Nephron progenitor cell (in vitro differentiated cells): Measurements from ENCODE around the gene MARK1.

Experiments used
- DNase-seq: peaks from one replicate; pipeline ENCODE4 v3.0.0; 2021
- H3K27ac Mint-ChIP-seq: 2 replicates; pipeline ENCODE4 v1.8.0; 2021; ENCODE audit warnings: mild to moderate bottlenecking, moderate library complexity, mixed read lengths
- H3K27me3 Mint-ChIP-seq: 2 replicates; pipeline ENCODE4 v1.8.0; 2021; ENCODE audit warnings: mild to moderate bottlenecking, low read depth, mixed read lengths; ENCODE audit not compliant: poor library complexity
- H3K36me3 Mint-ChIP-seq: 2 replicates; pipeline ENCODE4 v1.8.0; 2021; ENCODE audit warnings: low read depth, mixed read lengths
- H3K4me1 Mint-ChIP-seq: 2 replicates; pipeline ENCODE4 v1.8.0; 2021; ENCODE audit warnings: mixed read lengths
- H3K4me3 Mint-ChIP-seq: 2 replicates; pipeline ENCODE4 v1.8.0; 2021; ENCODE audit warnings: mild to moderate bottlenecking, moderate library complexity, mixed read lengths
- H3K9me3 Mint-ChIP-seq: 2 replicates; pipeline ENCODE4 v1.8.0; 2021; ENCODE audit warnings: mild to moderate bottlenecking, moderate library complexity, mixed read lengths
- CTCF ChIP-seq: fragments of 200-600 bp; sonication (generic); IDR thresholded peaks from 2 replicates; pipeline ENCODE4 v1.5.0; 2021; ENCODE audit warnings: antibody characterized with exemption

Gene MARK1

GRCh38 chr1:220516722-220517042 is 11.3 kb upstream of the MARK1 start:
- H3K36me3 Mint-ChIP-seq, result no peaks in the 10 kb centered on the region
- H3K4me3 Mint-ChIP-seq, result no peak overlapping the region
- TF ChIP-seq CTCF, result no peak
- no peak for DNase-seq
- H3K9me3 Mint-ChIP-seq, result peaks cover 14% of the 10 kb centered on the region
- no peak overlapping the region for H3K27ac Mint-ChIP-seq
- H3K4me1 Mint-ChIP-seq, result no peaks in the 10 kb centered on the region
- peaks cover 5% of the 10 kb centered on the region for H3K27me3 Mint-ChIP-seq

GRCh38 chr1:220521778-220522177 is 6.2 kb upstream of the MARK1 start:
- Mint-ChIP-seq H3K4me3 (no peak overlapping the region), H3K27ac (no peak overlapping the region), H3K4me1 (peaks cover 4% of the 10 kb centered on the region), H3K27me3 (peaks cover 43% of the 10 kb centered on the region), H3K9me3 (peaks cover 14% of the 10 kb centered on the region), H3K36me3 (no peaks in the 10 kb centered on the region)
- no peak for TF ChIP-seq CTCF
- DNase-seq, result no peak

- no peaks in the 10 kb centered on the region for H3K9me3 Mint-ChIP-seq
- H3K27ac Mint-ChIP-seq, result no peak overlapping the region
- H3K36me3 Mint-ChIP-seq, result no peaks in the 10 kb centered on the region
- H3K4me1 Mint-ChIP-seq, result peaks cover 28% of the 10 kb centered on the region
- H3K4me3 Mint-ChIP-seq, result peak overlapping the region; percentile 58
- peak; percentile 13 for DNase-seq
- peak; percentile 36 for TF ChIP-seq CTCF
- peaks cover 50% of the 10 kb centered on the region for H3K27me3 Mint-ChIP-seq
Observed at GRCh38 chr1:220526294-220526693, 1.6 kb upstream of the MARK1 start.

GRCh38 chr1:220527279-220527907 is 543 bp upstream of the MARK1 start:
- Mint-ChIP-seq H3K9me3 (no peaks in the 10 kb centered on the region), H3K4me1 (peaks cover 28% of the 10 kb centered on the region), H3K27ac (peak overlapping the region; percentile 85), H3K36me3 (peaks cover under 1% of the 10 kb centered on the region), H3K27me3 (peaks cover 46% of the 10 kb centered on the region), H3K4me3 (peak overlapping the region; percentile 91)
- DNase-seq, result peak; percentile 32
- no peak for TF ChIP-seq CTCF

- Mint-ChIP-seq H3K9me3 (peaks cover 12% of the 10 kb centered on the region), H3K36me3 (peaks cover 12% of the 10 kb centered on the region), H3K27me3 (peaks cover 35% of the 10 kb centered on the region), H3K4me1 (peaks cover 24% of the 10 kb centered on the region), H3K4me3 (peak overlapping the region; percentile 91), H3K27ac (no peak overlapping the region)
- no peak for TF ChIP-seq CTCF
- peak; percentile 66 for DNase-seq
Observed at GRCh38 chr1:220528679-220529501, 954 bp downstream of the MARK1 start.
